Ishikawa (cell line): Measurements from ENCODE around the gene TMCC1.
A peak's percentile ranks its signal among the peaks of the same experiment; 100 is the strongest.

ENCODE experiments used
- CEBPB ChIP-seq: IDR thresholded peaks from 2 replicates; pipeline ENCODE4 v1.6.1; 2012
- CREB1 ChIP-seq: IDR thresholded peaks from 2 replicates; pipeline ENCODE4 v1.6.1; 2012; ENCODE audit warnings: low read depth
- EGR1 ChIP-seq: IDR thresholded peaks from 2 replicates; pipeline ENCODE4 v1.6.1; 2012
- EP300 ChIP-seq: IDR thresholded peaks from 2 replicates; pipeline ENCODE4 v1.6.1; 2012; ENCODE audit warnings: borderline replicate concordance
- FOXM1 ChIP-seq: IDR thresholded peaks from 2 replicates; pipeline ENCODE4 v1.6.1; 2012; ENCODE audit warnings: low read depth, borderline replicate concordance
- NFIC ChIP-seq: IDR thresholded peaks from 2 replicates; pipeline ENCODE4 v1.6.1; 2012
- RAD21 ChIP-seq: IDR thresholded peaks from 2 replicates; pipeline ENCODE4 v1.6.1; 2012; ENCODE audit warnings: low read depth
- TAF1 ChIP-seq: IDR thresholded peaks from 2 replicates; pipeline ENCODE4 v1.6.1; 2012; ENCODE audit warnings: low read depth, mild to moderate bottlenecking
- TCF12 ChIP-seq: IDR thresholded peaks from 2 replicates; pipeline ENCODE4 v1.6.1; 2012; ENCODE audit warnings: low read depth
- TEAD4 ChIP-seq: IDR thresholded peaks from 2 replicates; pipeline ENCODE4 v1.6.1; 2012
- YY1 ChIP-seq: IDR thresholded peaks from 2 replicates; pipeline ENCODE4 v1.6.1; 2012; ENCODE audit warnings: low read depth
- ZBTB7A ChIP-seq: IDR thresholded peaks from 2 replicates; pipeline ENCODE4 v1.6.1; 2012; ENCODE audit warnings: low read depth
- TF ChIP-seq, protein P1 (sequence below): IDR thresholded peaks from 2 replicates; pipeline ENCODE4 v1.6.1; 2012
- TF ChIP-seq, protein P2 (sequence below): IDR thresholded peaks from 2 replicates; pipeline ENCODE4 v1.6.1; 2012; ENCODE audit warnings: low read depth, mild to moderate bottlenecking
- TF ChIP-seq, protein P3 (sequence below): IDR thresholded peaks from 2 replicates; pipeline ENCODE4 v1.6.1; 2012

TMCC1 gene

DNA sequence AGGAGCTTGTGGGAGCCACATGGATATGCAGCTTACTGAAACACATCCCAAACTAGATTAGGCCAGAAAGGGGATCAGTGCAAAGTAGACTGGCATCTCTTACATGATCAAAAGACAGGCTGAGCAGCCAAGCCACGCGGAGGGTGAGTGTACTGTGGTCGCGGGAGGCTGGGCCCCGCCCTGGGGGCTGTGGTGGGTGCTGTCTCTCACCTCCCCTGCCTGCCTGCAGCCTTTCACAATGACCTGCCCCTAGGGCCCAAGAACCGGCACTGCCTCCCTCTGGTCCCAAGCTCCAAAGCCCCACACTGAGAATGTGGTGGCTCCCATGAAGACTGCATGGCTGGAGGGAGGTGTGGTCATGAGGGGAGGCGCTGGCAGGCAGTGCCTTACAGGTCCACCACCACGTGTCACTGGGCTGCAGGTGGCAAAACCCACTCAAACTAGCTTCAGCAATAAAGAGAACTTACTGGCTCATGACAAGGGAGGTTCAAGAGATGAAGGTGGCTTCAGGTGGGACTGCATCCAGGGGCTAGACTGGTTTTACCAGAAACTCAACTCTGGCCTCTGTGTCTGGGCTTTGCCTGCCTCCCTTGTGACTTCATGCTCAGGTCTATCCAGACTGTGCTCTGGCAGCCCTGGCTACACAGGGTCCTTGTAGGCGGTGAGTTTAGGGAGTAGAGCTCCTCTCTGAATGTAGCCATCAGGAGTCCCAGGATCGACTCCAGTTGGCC, 259.6 kb downstream of the TMCC1 start:
- TF ChIP-seq, protein P1, sequence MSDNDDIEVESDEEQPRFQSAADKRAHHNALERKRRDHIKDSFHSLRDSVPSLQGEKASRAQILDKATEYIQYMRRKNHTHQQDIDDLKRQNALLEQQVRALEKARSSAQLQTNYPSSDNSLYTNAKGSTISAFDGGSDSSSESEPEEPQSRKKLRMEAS, result 0 out of 2 replicates have a peak, but pooled peaks have one; percentile 21
- TF ChIP-seq, protein P2, sequence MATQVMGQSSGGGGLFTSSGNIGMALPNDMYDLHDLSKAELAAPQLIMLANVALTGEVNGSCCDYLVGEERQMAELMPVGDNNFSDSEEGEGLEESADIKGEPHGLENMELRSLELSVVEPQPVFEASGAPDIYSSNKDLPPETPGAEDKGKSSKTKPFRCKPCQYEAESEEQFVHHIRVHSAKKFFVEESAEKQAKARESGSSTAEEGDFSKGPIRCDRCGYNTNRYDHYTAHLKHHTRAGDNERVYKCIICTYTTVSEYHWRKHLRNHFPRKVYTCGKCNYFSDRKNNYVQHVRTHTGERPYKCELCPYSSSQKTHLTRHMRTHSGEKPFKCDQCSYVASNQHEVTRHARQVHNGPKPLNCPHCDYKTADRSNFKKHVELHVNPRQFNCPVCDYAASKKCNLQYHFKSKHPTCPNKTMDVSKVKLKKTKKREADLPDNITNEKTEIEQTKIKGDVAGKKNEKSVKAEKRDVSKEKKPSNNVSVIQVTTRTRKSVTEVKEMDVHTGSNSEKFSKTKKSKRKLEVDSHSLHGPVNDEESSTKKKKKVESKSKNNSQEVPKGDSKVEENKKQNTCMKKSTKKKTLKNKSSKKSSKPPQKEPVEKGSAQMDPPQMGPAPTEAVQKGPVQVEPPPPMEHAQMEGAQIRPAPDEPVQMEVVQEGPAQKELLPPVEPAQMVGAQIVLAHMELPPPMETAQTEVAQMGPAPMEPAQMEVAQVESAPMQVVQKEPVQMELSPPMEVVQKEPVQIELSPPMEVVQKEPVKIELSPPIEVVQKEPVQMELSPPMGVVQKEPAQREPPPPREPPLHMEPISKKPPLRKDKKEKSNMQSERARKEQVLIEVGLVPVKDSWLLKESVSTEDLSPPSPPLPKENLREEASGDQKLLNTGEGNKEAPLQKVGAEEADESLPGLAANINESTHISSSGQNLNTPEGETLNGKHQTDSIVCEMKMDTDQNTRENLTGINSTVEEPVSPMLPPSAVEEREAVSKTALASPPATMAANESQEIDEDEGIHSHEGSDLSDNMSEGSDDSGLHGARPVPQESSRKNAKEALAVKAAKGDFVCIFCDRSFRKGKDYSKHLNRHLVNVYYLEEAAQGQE, result no peak

- TF ChIP-seq, protein P1, result no peak
- TF ChIP-seq, protein P3, sequence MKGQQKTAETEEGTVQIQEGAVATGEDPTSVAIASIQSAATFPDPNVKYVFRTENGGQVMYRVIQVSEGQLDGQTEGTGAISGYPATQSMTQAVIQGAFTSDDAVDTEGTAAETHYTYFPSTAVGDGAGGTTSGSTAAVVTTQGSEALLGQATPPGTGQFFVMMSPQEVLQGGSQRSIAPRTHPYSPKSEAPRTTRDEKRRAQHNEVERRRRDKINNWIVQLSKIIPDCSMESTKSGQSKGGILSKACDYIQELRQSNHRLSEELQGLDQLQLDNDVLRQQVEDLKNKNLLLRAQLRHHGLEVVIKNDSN, result no peak
- TF ChIP-seq, protein P2, result no peak
- TF ChIP-seq TCF12, result no peak
- TF ChIP-seq ZBTB7A, result no peak
- TF ChIP-seq EGR1, result no peak
- TF ChIP-seq TAF1, result no peak
- TF ChIP-seq FOXM1, result no peak
- no peak for TF ChIP-seq TEAD4
- TF ChIP-seq CREB1, result no peak
- no peak for TF ChIP-seq YY1
Measured at GRCh38 chr3:129632977-129633376, 260.5 kb downstream of the TMCC1 start.

DNA sequence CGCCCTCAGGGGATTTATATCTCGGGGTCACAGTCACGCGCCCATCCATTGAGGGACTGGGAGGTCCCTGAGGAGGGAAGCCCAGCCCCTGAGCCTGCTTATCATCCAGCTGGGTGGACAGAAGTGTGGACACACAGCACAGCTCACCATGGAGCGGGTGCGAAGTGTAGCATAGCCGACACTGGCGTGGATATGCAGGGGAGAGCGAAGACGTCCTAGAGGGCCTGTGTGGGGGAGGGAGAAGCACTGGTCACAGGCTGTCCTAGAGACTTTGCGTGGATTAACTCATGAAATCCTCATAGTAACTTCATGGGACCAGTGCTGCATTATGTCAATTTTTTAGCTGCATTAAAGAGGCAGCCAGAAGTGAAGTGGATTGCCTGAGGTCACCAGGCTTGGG, 261.0 kb downstream of the TMCC1 start:
- TF ChIP-seq FOXM1 (no peak), CEBPB (no peak), TAF1 (no peak)

- TF ChIP-seq NFIC, result no peak
- TF ChIP-seq CREB1, result no peak
- TF ChIP-seq, protein P2, result no peak
- TF ChIP-seq TCF12, result no peak
- no peak for TF ChIP-seq EP300
- TF ChIP-seq ZBTB7A, result no peak
- TF ChIP-seq YY1, result no peak
- no peak for TF ChIP-seq EGR1
- TF ChIP-seq, protein P1, result no peak
- no peak for TF ChIP-seq TEAD4
- TF ChIP-seq TAF1, result no peak
- TF ChIP-seq, protein P3, result no peak
- no peak for TF ChIP-seq CEBPB
- TF ChIP-seq RAD21, result no peak
- no peak for TF ChIP-seq FOXM1
Measured at GRCh38 chr3:129632056-129632455, 261.5 kb downstream of the TMCC1 start.

- TF ChIP-seq CREB1 (no peak), TEAD4 (no peak), TCF12 (no peak), TAF1 (no peak), CEBPB (no peak), ZBTB7A (no peak), FOXM1 (no peak), EGR1 (no peak), EP300 (no peak), YY1 (no peak), NFIC (no peak), RAD21 (no peak)
- TF ChIP-seq, protein P1, result no peak
- TF ChIP-seq, protein P3, result no peak
- TF ChIP-seq, protein P2, result no peak
Measured at GRCh38 chr3:129629011-129629410, 264.5 kb downstream of the TMCC1 start.
